DOHH2 (cell line): ENCODE data around the gene FGD4.

Experiments
- EZH2phosphoT487 ChIP-seq: fragments of 200-600 bp; sonication (generic); IDR thresholded peaks from 2 replicates; pipeline ENCODE4 v1.6.1; 2017; ENCODE audit warnings: borderline replicate concordance, mild to moderate bottlenecking, antibody characterized with exemption, low read length, moderate library complexity, mixed read lengths
- TF ChIP-seq, protein P1 (sequence below): fragments of 200-600 bp; sonication (generic); IDR thresholded peaks from one replicate; pipeline ENCODE4 v1.5.1; 2014; ENCODE audit warnings: antibody characterized with exemption, mild to moderate bottlenecking, low read depth, low read length; ENCODE audit not compliant: poor library complexity, severe bottlenecking

DNA sequence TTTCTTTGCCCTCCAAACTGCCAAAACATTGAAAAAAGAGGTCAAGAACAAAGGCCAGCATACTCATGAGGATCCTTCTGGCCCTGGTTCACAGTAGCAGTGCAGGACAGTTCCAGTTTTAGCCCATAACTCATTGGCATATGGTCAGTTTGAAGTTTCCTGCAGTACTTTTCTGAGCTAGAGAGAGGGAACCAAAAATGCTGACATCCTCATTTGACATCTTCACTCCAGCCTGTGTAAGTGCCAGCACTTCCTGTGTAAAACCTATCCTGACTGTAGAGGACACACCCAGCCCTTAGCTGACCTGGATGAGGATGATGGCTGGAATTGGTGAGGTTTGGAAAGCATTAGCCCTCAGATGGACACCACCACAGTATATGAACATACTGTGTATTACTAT lies 84.1 kb downstream of the FGD4 start:
- TF ChIP-seq, protein P1, sequence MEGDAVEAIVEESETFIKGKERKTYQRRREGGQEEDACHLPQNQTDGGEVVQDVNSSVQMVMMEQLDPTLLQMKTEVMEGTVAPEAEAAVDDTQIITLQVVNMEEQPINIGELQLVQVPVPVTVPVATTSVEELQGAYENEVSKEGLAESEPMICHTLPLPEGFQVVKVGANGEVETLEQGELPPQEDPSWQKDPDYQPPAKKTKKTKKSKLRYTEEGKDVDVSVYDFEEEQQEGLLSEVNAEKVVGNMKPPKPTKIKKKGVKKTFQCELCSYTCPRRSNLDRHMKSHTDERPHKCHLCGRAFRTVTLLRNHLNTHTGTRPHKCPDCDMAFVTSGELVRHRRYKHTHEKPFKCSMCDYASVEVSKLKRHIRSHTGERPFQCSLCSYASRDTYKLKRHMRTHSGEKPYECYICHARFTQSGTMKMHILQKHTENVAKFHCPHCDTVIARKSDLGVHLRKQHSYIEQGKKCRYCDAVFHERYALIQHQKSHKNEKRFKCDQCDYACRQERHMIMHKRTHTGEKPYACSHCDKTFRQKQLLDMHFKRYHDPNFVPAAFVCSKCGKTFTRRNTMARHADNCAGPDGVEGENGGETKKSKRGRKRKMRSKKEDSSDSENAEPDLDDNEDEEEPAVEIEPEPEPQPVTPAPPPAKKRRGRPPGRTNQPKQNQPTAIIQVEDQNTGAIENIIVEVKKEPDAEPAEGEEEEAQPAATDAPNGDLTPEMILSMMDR: no peak
- no peak for TF ChIP-seq EZH2phosphoT487
